RWPE1 (cell line): Measurements from ENCODE around the gene ANKRD18A.

Source experiments
- CTCF ChIA-PET: fragments of 350-600 bp; sonication (Branson Sonifier 250); formaldehyde crosslinking; extraction: SDS; loops from one replicate; lab custom pipeline; 2021; lab: Yijun Ruan, JAX
- POLR2A ChIA-PET: fragments of 400-600 bp; formaldehyde crosslinking; extraction: SDS; loops from one replicate; lab custom pipeline; 2020; ENCODE audit warnings: antibody characterized with exemption; ENCODE audit not compliant: low non-redundant PET; lab: Yijun Ruan, JAX
- DNase-seq: peaks from one replicate; pipeline ENCODE4 v3.0.0; 2012; ENCODE audit warnings: low spot score
- H3K27ac ChIP-seq: fragments of 450-650 bp; 2 replicates; pipeline ENCODE4 v1.5.1; 2017
- CTCF ChIP-seq: fragments of 450-650 bp; conservative IDR thresholded peaks from 2 replicates; pipeline ENCODE4 v1.5.1; 2017; ENCODE audit warnings: low read depth, mild to moderate bottlenecking

The ANKRD18A gene

GRCh38 chr9:38620483-38621433 lies at the start of gene ANKRD18A:
Gene ANKRD18A (minus strand): TSS chr9:38620596. CDS start chr9:38620285, 311 bp downstream.
- CTCF ChIA-PET, result interaction anchor here (0.6 to 1.4 kb wide), 11 partner anchors 22 to 479 kb away, joined by 3 to 9 read pairs (median 4); no protein-coding TSS in a partner anchor
- POLR2A ChIA-PET, result no interaction called here
- TF ChIP-seq CTCF, result peak; percentile 98
- DNase-seq, result peak; percentile 89
- peak within 1 kb of the TSS; percentile 87 for H3K27ac ChIP-seq

- DNase-seq, result no peak
- H3K27ac ChIP-seq, result no peak overlapping the region
- ChIA-PET POLR2A (no interaction called here), CTCF (no interaction called here)
- TF ChIP-seq CTCF, result no peak
Observed at GRCh38 chr9:38668791-38669466, 48.5 kb upstream of the ANKRD18A start.

- DNase-seq, result no peak
- POLR2A ChIA-PET, result no interaction called here
- CTCF ChIA-PET, result interaction anchor here (0.5 kb wide), 1 partner anchor 40 kb away, joined by 7 read pairs; no protein-coding TSS in a partner anchor
- TF ChIP-seq CTCF, result peak; percentile 50
- H3K27ac ChIP-seq, result no peak overlapping the region
Observed at GRCh38 chr9:38662763-38663593, 42.6 kb upstream of the ANKRD18A start.

GRCh38 chr9:38659538-38659937 lies 39.1 kb upstream of the ANKRD18A start:
- ChIA-PET POLR2A (no interaction called here), CTCF (interaction anchor here (0.6 kb wide), 1 partner anchor 14 kb away, joined by 4 read pairs; no protein-coding TSS in a partner anchor)
- no peak for DNase-seq
- H3K27ac ChIP-seq, result no peak overlapping the region
- TF ChIP-seq CTCF, result no peak

GRCh38 chr9:38656896-38657295 lies 36.5 kb upstream of the ANKRD18A start:
- POLR2A ChIA-PET, result no interaction called here
- TF ChIP-seq CTCF, result no peak
- CTCF ChIA-PET, result no interaction called here
- no peak for DNase-seq
- H3K27ac ChIP-seq, result no peak overlapping the region
